ENCODE measurements around the gene CADPS2. TPM values are rescaled to one million over a fixed set of nuclear protein-coding genes. Genes with fewer than 3 reads are reported as not detected.

CADPS2 gene
- total and polyA plus RNA-seq, 9 donors: 4.4 to 11.3 (median 7.4) TPM

DNA sequence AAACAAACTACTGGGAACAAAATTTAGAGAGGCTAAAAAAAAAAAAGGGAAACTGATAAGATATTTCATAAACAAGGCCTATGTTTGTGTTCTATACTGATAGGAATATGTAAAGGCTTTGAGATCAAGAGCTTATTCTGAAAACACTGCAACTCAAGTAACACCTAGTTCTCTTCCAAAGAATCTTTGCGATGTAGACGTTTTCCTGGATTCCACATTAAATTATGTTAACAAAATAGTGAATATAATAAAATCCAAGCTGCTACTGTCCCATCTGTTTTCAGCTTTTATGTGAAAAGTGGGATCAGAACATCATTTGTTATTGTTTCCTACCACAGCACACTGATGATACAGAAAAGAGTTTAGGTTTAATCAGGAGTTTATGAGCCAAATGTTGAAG lies 130.6 kb downstream of the CADPS2 start:
- H3K27me3 ChIP-seq (ENCODE audit: control insufficient read depth, insufficient read depth, low read length): no peaks in the 10 kb centered on the region
- DNase-seq: no peak
- WGBS (ENCODE audit: insufficient coverage): no CpG with 5 or more reads among the region's 2 CpGs

DNA sequence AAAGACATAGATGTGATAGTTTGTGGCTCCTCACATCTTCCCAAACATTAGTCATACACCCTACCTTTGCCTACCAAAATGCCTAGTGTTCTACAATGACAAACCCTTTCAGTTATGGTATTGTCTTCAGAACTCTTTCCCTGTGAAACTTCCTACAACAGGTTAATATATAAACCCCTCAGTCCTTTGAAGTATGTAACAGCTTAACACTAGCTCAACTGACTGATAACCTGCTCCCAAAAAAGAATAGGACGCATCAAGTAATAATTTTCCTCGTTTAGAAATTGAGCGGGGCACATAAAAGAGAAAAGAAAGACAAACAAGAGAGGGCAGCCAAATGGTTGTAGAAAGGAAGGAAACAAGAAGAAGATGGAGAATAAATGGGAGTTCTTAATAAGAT lies 133.7 kb downstream of the CADPS2 start:
- Histone ChIP-seq H3K9me3 (replicated peaks; ENCODE audit: control insufficient read depth, low read depth, low read length) (no peaks in the 10 kb centered on the region), H3K27ac (ENCODE audit: low read length) (no peak overlapping the region), H3K4me3 (ENCODE audit: low read length) (no peak overlapping the region), H3K27me3 (ENCODE audit: control insufficient read depth, insufficient read depth, low read length) (no peaks in the 10 kb centered on the region), H3K4me1 (ENCODE audit: control insufficient read depth, insufficient read depth, low read length) (no peaks in the 10 kb centered on the region), H3K36me3 (ENCODE audit: control insufficient read depth, insufficient read depth, low read length) (no peaks in the 10 kb centered on the region)
- WGBS (ENCODE audit: insufficient coverage): 65% methylated on average over 2 of the region's 3 CpGs
- no peak for DNase-seq

More for the DNA sequence above, 130.6 kb downstream of the CADPS2 start:
- no peaks in the 10 kb centered on the region for H3K36me3 ChIP-seq (ENCODE audit: control insufficient read depth, insufficient read depth, low read length)
- no peaks in the 10 kb centered on the region for H3K4me1 ChIP-seq (ENCODE audit: control insufficient read depth, insufficient read depth, low read length)
- H3K4me3 ChIP-seq (ENCODE audit: low read length): no peak overlapping the region
- H3K9me3 ChIP-seq (replicated peaks; ENCODE audit: control insufficient read depth, low read depth, low read length): no peaks in the 10 kb centered on the region
- no peak overlapping the region for H3K27ac ChIP-seq (ENCODE audit: low read length)

DNA sequence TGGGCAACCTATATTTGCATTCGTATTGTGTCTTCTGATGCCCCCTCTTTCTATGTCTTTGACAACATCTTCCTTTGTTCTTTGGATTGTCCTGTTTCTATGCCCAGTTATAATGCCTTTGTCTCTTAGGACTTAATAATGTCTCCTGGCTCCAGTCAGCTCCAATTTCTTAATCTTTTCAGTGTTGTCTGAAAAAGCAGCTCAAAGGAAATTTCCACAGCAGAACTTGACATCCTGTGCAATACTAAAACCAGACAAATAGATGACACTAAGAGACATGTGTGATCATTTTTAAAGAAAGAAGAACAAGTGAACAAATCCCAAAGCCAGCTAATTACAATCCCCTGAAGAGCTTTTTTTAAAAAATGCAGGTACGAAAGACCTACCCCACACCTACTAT lies 135.9 kb downstream of the CADPS2 start:
- Histone ChIP-seq H3K27me3 (ENCODE audit: control insufficient read depth, insufficient read depth, low read length) (no peaks in the 10 kb centered on the region), H3K4me3 (ENCODE audit: low read length) (no peak overlapping the region), H3K9me3 (replicated peaks; ENCODE audit: control insufficient read depth, low read depth, low read length) (no peaks in the 10 kb centered on the region), H3K4me1 (ENCODE audit: control insufficient read depth, insufficient read depth, low read length) (no peaks in the 10 kb centered on the region), H3K36me3 (ENCODE audit: control insufficient read depth, insufficient read depth, low read length) (no peaks in the 10 kb centered on the region), H3K27ac (ENCODE audit: low read length) (no peak overlapping the region)
- no CpG with 5 or more reads among the region's 2 CpGs for WGBS (ENCODE audit: insufficient coverage)
- no peak for DNase-seq

DNA sequence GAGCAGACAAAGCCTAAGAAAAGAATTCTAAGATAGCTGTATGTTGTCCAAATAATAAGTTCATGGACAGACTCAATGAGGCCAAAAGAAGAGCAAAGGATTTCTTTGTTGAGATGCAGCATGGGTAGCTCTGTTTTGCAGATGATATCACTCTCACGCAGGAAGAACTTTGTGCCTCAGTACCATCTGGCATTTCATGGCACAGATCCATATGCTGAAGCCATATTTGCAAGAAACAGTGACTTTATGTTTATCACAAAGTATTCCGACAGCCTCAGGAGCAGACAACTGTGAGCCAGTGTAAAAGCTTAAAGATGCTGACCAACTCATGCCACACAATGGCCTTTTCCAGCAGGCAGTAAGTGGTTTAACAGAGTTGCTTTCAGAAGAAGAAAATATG lies 138.1 kb downstream of the CADPS2 start:
- 58% methylated on average over 2 of the region's 2 CpGs for WGBS (ENCODE audit: insufficient coverage)

DNA sequence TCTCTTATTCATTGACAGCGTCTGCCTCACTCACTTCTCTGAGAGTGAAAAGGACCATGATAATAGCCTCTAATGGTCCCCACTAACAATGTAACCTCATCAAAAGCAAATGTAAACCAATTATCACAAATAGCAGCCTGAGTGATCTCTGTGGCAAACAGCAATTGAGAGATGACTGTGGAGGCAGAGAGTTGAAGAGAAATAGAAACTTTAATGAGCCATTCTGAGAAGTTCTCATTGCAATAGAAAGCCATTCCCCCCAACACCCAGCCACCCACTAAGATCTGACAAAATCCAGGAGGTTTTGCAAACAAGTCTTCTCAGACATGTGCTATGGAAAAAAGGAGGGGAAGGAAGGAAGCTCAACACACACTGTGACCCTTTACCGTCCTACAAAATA lies 139.3 kb downstream of the CADPS2 start:
- H3K9me3 ChIP-seq (replicated peaks; ENCODE audit: control insufficient read depth, low read depth, low read length): no peaks in the 10 kb centered on the region
- no peaks in the 10 kb centered on the region for H3K27me3 ChIP-seq (ENCODE audit: control insufficient read depth, insufficient read depth, low read length)
- H3K36me3 ChIP-seq (ENCODE audit: control insufficient read depth, insufficient read depth, low read length): no peaks in the 10 kb centered on the region
- no peaks in the 10 kb centered on the region for H3K4me1 ChIP-seq (ENCODE audit: control insufficient read depth, insufficient read depth, low read length)
- WGBS (ENCODE audit: insufficient coverage): no CpG with 5 or more reads among the region's 2 CpGs
- no peak overlapping the region for H3K27ac ChIP-seq (ENCODE audit: low read length)
- no peak for DNase-seq
- no peak overlapping the region for H3K4me3 ChIP-seq (ENCODE audit: low read length)

More for the DNA sequence above, 138.1 kb downstream of the CADPS2 start:
- H3K4me3 ChIP-seq (ENCODE audit: low read length): no peak overlapping the region
- no peak overlapping the region for H3K27ac ChIP-seq (ENCODE audit: low read length)
- DNase-seq: no peak
- H3K36me3 ChIP-seq (ENCODE audit: control insufficient read depth, insufficient read depth, low read length): no peaks in the 10 kb centered on the region
- H3K27me3 ChIP-seq (ENCODE audit: control insufficient read depth, insufficient read depth, low read length): no peaks in the 10 kb centered on the region
- H3K9me3 ChIP-seq (replicated peaks; ENCODE audit: control insufficient read depth, low read depth, low read length): no peaks in the 10 kb centered on the region
- no peaks in the 10 kb centered on the region for H3K4me1 ChIP-seq (ENCODE audit: control insufficient read depth, insufficient read depth, low read length)

DNA sequence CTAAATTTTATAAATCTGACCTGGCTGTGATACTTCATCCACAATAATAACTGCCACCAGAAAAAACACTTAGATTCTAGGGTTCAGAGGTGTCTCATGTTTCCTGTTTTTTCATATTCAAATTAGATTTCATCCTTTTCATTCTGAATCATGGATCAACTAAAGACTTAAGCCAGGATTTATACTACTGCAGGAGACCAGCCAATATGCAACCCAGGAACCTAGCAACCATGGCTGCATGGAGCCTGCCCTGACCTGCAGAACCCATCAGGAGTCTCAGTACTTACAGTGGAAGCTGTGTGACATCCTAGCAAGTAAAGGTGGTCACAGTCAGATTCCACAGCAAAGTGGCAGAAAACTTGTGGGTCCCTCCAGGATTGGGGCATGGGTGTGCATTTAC lies 143.0 kb downstream of the CADPS2 start:
- H3K27me3 ChIP-seq (ENCODE audit: control insufficient read depth, insufficient read depth, low read length): no peaks in the 10 kb centered on the region
- DNase-seq: no peak
- H3K4me3 ChIP-seq (ENCODE audit: low read length): no peak overlapping the region
- no peaks in the 10 kb centered on the region for H3K9me3 ChIP-seq (replicated peaks; ENCODE audit: control insufficient read depth, low read depth, low read length)
- H3K4me1 ChIP-seq (ENCODE audit: control insufficient read depth, insufficient read depth, low read length): no peaks in the 10 kb centered on the region
- no peaks in the 10 kb centered on the region for H3K36me3 ChIP-seq (ENCODE audit: control insufficient read depth, insufficient read depth, low read length)
- H3K27ac ChIP-seq (ENCODE audit: low read length): no peak overlapping the region

DNA sequence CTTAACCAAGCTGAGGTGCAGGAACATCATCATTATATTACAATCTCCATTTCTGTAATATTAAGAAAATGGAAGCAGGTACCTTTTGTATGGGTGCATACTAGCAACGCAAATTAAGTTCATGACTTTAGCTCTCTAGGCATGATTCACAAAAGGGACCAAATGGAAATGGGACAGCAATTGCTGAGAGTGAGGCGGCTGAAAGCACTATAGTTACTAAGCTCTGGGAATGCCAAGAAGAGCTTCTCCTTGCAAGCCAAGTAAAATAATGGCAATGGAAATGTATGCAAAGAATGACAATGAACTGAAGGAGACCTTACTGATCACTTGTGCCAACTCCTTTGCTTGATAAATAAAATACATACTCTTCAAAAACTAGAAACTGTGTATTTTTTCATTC lies 147.3 kb downstream of the CADPS2 start:
- Histone ChIP-seq H3K36me3 (ENCODE audit: control insufficient read depth, insufficient read depth, low read length) (no peaks in the 10 kb centered on the region), H3K4me3 (ENCODE audit: low read length) (no peak overlapping the region), H3K9me3 (replicated peaks; ENCODE audit: control insufficient read depth, low read depth, low read length) (no peaks in the 10 kb centered on the region), H3K4me1 (ENCODE audit: control insufficient read depth, insufficient read depth, low read length) (no peaks in the 10 kb centered on the region), H3K27me3 (ENCODE audit: control insufficient read depth, insufficient read depth, low read length) (no peaks in the 10 kb centered on the region), H3K27ac (ENCODE audit: low read length) (no peak overlapping the region)
- 70% methylated on average over 2 of the region's 2 CpGs for WGBS (ENCODE audit: insufficient coverage)
- no peak for DNase-seq

DNA sequence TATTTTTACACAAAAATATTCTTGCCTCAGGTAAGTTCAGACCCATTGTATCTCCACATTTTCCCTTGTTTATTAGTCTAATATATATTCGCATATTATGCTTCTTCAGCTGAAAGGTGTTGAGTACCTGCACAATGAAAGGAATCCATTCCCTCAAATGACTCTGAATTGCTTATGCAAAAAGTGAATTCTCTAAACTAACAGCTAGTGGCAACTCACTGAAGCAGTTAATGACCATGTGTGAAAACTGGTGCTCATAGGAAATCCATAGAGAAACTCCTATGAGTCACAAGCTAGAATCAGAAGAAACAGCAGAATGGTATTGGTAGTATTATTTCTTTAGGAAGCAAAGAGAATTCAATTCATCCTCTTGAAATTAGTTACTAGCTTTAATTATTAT lies 150.1 kb downstream of the CADPS2 start:
- no CpG with 5 or more reads among the region's 1 CpG for WGBS (ENCODE audit: insufficient coverage)
- Histone ChIP-seq H3K27me3 (ENCODE audit: control insufficient read depth, insufficient read depth, low read length) (no peaks in the 10 kb centered on the region), H3K9me3 (replicated peaks; ENCODE audit: control insufficient read depth, low read depth, low read length) (no peaks in the 10 kb centered on the region), H3K36me3 (ENCODE audit: control insufficient read depth, insufficient read depth, low read length) (no peaks in the 10 kb centered on the region), H3K27ac (ENCODE audit: low read length) (no peak overlapping the region), H3K4me1 (ENCODE audit: control insufficient read depth, insufficient read depth, low read length) (no peaks in the 10 kb centered on the region), H3K4me3 (ENCODE audit: low read length) (no peak overlapping the region)
- no peak for DNase-seq

DNA sequence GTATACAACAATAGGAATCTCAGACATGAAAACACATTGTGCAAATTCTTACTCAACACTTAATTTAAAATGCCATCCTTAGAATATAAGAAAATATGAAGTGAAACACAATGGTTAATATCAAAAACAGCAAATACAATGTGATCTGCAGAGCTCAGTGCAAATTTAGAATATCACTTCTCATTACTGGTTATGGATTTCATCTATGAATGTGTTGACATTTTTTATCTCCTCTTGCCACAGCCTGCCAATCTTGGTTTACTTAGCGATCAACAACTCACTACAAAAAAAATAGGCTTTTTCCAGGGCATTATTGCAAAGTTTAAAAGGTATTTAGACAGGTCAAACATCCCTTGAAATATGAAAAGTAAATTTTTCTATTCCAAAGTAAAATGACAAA lies 158.5 kb downstream of the CADPS2 start:
- Histone ChIP-seq H3K4me1 (ENCODE audit: control insufficient read depth, insufficient read depth, low read length) (no peaks in the 10 kb centered on the region), H3K4me3 (ENCODE audit: low read length) (no peak overlapping the region), H3K9me3 (replicated peaks; ENCODE audit: control insufficient read depth, low read depth, low read length) (no peaks in the 10 kb centered on the region), H3K27me3 (ENCODE audit: control insufficient read depth, insufficient read depth, low read length) (no peaks in the 10 kb centered on the region), H3K36me3 (ENCODE audit: control insufficient read depth, insufficient read depth, low read length) (no peaks in the 10 kb centered on the region), H3K27ac (ENCODE audit: low read length) (no peak overlapping the region)
- no CpG with 5 or more reads among the region's 1 CpG for WGBS (ENCODE audit: insufficient coverage)
- DNase-seq: no peak

DNA sequence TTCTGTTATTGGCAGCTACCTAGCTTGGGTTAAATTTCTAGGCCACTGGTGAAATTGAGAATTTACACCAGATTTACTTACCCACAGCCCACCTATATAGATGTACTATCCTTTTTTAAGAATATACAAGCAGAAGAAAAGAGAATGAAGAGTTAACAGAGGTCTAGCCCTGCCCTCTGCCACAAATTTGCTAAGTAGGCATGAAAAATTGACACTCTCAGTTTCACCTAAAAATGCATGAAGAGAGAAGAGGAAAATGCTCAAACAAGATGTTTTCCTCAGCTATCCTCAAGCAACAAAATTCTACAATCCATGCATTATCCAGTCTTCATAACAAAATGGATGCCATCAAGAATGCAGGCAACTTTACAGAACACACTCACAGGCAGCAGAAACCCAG lies 158.9 kb downstream of the CADPS2 start:
- Histone ChIP-seq H3K36me3 (ENCODE audit: control insufficient read depth, insufficient read depth, low read length) (no peaks in the 10 kb centered on the region), H3K4me1 (ENCODE audit: control insufficient read depth, insufficient read depth, low read length) (no peaks in the 10 kb centered on the region), H3K27ac (ENCODE audit: low read length) (no peak overlapping the region), H3K27me3 (ENCODE audit: control insufficient read depth, insufficient read depth, low read length) (no peaks in the 10 kb centered on the region), H3K4me3 (ENCODE audit: low read length) (no peak overlapping the region), H3K9me3 (replicated peaks; ENCODE audit: control insufficient read depth, low read depth, low read length) (no peaks in the 10 kb centered on the region)
- no peak for DNase-seq

DNA sequence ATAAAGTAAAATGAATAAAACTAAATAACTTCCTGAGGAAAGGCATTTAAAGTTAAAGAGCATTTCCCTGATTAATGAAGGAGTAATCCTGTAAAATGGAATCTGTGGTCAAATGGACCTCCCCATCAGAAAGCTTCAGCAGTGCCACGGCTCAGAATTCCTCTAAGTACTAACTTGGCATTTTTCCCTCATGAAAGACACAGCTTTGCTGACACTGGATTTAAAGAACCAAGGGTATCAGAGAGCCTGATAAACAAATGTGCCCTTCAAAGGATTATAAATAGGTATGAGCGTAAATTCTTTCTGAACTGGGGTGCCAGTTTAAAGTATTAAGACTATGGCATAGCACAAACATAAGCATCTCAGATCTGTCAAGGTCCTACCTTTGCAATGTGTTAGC lies 159.4 kb downstream of the CADPS2 start:
- H3K27ac ChIP-seq (ENCODE audit: low read length): no peak overlapping the region
- no peaks in the 10 kb centered on the region for H3K36me3 ChIP-seq (ENCODE audit: control insufficient read depth, insufficient read depth, low read length)
- no peaks in the 10 kb centered on the region for H3K27me3 ChIP-seq (ENCODE audit: control insufficient read depth, insufficient read depth, low read length)
- WGBS (ENCODE audit: insufficient coverage): no CpG with 5 or more reads among the region's 2 CpGs
- no peak for DNase-seq
- no peaks in the 10 kb centered on the region for H3K4me1 ChIP-seq (ENCODE audit: control insufficient read depth, insufficient read depth, low read length)
- no peaks in the 10 kb centered on the region for H3K9me3 ChIP-seq (replicated peaks; ENCODE audit: control insufficient read depth, low read depth, low read length)
- no peak overlapping the region for H3K4me3 ChIP-seq (ENCODE audit: low read length)
